Type B pancreatic cell (in vitro differentiated cells): ENCODE measurements around the gene KATNIP. TPM values are rescaled to one million over a fixed set of nuclear protein-coding genes. Genes with fewer than 3 reads are reported as not detected.

Experiments
- DNase-seq: peaks from one replicate; pipeline ENCODE4 v3.0.0; 2021; ENCODE audit warnings: mixed read lengths; ENCODE audit not compliant: unreplicated experiment; ENCODE audit errors: extremely low spot score
- H3K27ac Mint-ChIP-seq: 2 replicates; pipeline ENCODE4 v1.8.0; 2021; ENCODE audit warnings: mild to moderate bottlenecking, mixed read lengths
- H3K27me3 Mint-ChIP-seq: 2 replicates; pipeline ENCODE4 v1.8.0; 2021; ENCODE audit warnings: mixed read lengths
- H3K36me3 Mint-ChIP-seq: 2 replicates; pipeline ENCODE4 v1.8.0; 2021; ENCODE audit warnings: mixed read lengths
- H3K4me1 Mint-ChIP-seq: one replicate; pipeline ENCODE4 v1.8.0; 2021; ENCODE audit warnings: mixed read lengths; ENCODE audit not compliant: unreplicated experiment
- H3K4me3 Mint-ChIP-seq: 2 replicates; pipeline ENCODE4 v1.8.0; 2021; ENCODE audit warnings: mild to moderate bottlenecking, mixed read lengths
- H3K9me3 Mint-ChIP-seq: 2 replicates; pipeline ENCODE4 v1.8.0; 2021; ENCODE audit warnings: mixed read lengths
- CTCF ChIP-seq: fragments of 200-600 bp; sonication (generic); conservative IDR thresholded peaks from 2 replicates; pipeline ENCODE4 v1.5.0; 2021; ENCODE audit warnings: antibody characterized with exemption, mild to moderate bottlenecking
- total RNA-seq: library from RNA; stranded (reverse); gene quantifications from 2 replicates; pipeline ENCODE4 v1.2.1, GENCODE V29; 2021; ENCODE audit warnings: low replicate concordance

KATNIP gene
- total RNA-seq, 1 donor from 2014 or later: 35.8 TPM

DNA sequence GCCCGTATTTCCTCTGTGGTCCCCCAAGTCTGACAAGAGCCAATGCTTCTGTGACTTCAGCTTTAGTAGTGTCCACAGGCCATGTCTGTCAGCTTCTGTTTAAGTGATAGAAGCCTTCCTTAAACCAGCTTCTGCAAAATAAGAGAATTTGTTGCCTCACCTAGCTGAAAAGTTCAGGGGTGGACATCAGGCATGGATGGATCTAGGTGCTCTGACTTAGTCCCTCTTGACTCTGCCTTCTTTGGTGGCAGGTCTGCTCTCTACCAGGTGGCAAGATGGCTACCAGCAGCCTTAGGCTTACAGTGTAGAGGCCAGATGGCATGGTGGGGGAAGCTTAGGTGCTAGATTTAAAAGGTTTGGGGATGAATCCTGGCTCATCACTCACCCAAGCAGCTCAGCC, 33.7 kb downstream of the KATNIP start:
- Mint-ChIP-seq H3K27me3 (no peaks in the 10 kb centered on the region), H3K4me1 (peaks cover 18% of the 10 kb centered on the region), H3K27ac (no peak overlapping the region), H3K36me3 (peaks cover 15% of the 10 kb centered on the region), H3K9me3 (peaks cover 5% of the 10 kb centered on the region), H3K4me3 (no peak overlapping the region)
- no peak for TF ChIP-seq CTCF
- DNase-seq: no peak

- Mint-ChIP-seq H3K27ac (no peak overlapping the region), H3K36me3 (peaks cover 15% of the 10 kb centered on the region), H3K4me1 (peaks cover 5% of the 10 kb centered on the region), H3K27me3 (no peaks in the 10 kb centered on the region), H3K9me3 (peaks cover 5% of the 10 kb centered on the region), H3K4me3 (no peak overlapping the region)
- no peak for TF ChIP-seq CTCF
- DNase-seq: no peak
Measured at GRCh38 chr16:27585200-27585599, 35.3 kb downstream of the KATNIP start.

DNA sequence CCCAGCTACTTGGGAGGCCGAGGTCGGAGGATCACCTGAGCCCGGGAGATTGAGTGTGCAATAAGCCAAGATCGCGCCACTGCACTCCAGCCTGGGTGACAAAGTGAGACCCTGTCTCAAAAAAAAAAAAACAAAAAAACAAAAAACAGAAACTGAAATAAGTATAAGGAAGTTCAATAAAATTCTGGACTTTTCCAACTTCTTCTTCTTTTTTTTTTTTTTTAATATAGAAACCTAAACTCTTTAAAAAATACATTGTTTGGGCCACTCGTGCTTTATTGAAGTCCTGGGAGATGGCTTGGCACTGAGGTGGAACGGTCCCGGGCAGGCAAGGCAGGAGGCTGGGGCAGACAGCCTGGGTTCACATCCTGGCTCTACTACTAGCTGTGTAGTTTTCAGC, 36.8 kb downstream of the KATNIP start:
- TF ChIP-seq CTCF: no peak
- peaks cover 15% of the 10 kb centered on the region for H3K36me3 Mint-ChIP-seq
- peaks cover 5% of the 10 kb centered on the region for H3K4me1 Mint-ChIP-seq
- no peak for DNase-seq
- no peaks in the 10 kb centered on the region for H3K27me3 Mint-ChIP-seq
- H3K4me3 Mint-ChIP-seq: no peak overlapping the region
- H3K27ac Mint-ChIP-seq: no peak overlapping the region
- H3K9me3 Mint-ChIP-seq: peaks cover 5% of the 10 kb centered on the region

- H3K4me1 Mint-ChIP-seq: no peaks in the 10 kb centered on the region
- H3K4me3 Mint-ChIP-seq: no peak overlapping the region
- no peak overlapping the region for H3K27ac Mint-ChIP-seq
- peaks cover 14% of the 10 kb centered on the region for H3K36me3 Mint-ChIP-seq
- no peaks in the 10 kb centered on the region for H3K27me3 Mint-ChIP-seq
- peaks cover 5% of the 10 kb centered on the region for H3K9me3 Mint-ChIP-seq
- TF ChIP-seq CTCF: no peak
- no peak for DNase-seq
Measured at GRCh38 chr16:27588057-27588456, 38.1 kb downstream of the KATNIP start.

- no peaks in the 10 kb centered on the region for H3K9me3 Mint-ChIP-seq
- no peak overlapping the region for H3K4me3 Mint-ChIP-seq
- TF ChIP-seq CTCF: no peak
- DNase-seq: no peak
- no peak overlapping the region for H3K27ac Mint-ChIP-seq
- peaks cover 13% of the 10 kb centered on the region for H3K4me1 Mint-ChIP-seq
- no peaks in the 10 kb centered on the region for H3K36me3 Mint-ChIP-seq
- H3K27me3 Mint-ChIP-seq: no peaks in the 10 kb centered on the region
Measured at GRCh38 chr16:27591837-27592236, 41.9 kb downstream of the KATNIP start.

DNA sequence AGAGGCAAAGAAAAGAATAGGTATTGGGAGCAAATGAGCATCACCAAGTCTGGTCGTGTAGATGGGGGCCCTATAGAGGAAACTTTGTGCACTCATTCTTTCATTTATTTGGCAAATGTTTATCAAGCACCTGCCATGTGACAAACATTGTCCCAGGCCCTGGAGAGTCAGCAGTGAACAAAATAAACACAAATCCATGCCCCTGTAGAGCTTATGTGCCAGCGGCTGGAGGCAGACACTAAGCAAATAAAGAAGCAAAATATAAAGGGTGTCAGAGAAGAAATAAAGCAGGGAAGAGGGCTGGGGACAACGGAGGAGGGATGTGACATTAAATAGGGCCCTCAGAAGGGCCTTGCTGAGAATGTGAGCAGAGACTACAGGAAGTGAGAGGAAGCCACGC, 45.5 kb downstream of the KATNIP start:
- no peaks in the 10 kb centered on the region for H3K27me3 Mint-ChIP-seq
- no peaks in the 10 kb centered on the region for H3K36me3 Mint-ChIP-seq

More for the DNA sequence above, 45.5 kb downstream of the KATNIP start:
- Mint-ChIP-seq H3K27ac (peak overlapping the region; percentile 52), H3K9me3 (no peaks in the 10 kb centered on the region), H3K4me3 (no peak overlapping the region), H3K4me1 (peaks cover 30% of the 10 kb centered on the region)
- no peak for TF ChIP-seq CTCF
- no peak for DNase-seq
